ENCODE data around the gene BAHCC1. TPM values are rescaled to one million over a fixed set of nuclear protein-coding genes. Genes with fewer than 3 reads are reported as not detected.

BAHCC1 gene
- total and polyA plus RNA-seq, 9 of the 15 experiments (the other 6 are each of a cell fraction or from before 2014, with no cell fraction given): 0.14 to 26.9 (median 5.0) TPM

DNA sequence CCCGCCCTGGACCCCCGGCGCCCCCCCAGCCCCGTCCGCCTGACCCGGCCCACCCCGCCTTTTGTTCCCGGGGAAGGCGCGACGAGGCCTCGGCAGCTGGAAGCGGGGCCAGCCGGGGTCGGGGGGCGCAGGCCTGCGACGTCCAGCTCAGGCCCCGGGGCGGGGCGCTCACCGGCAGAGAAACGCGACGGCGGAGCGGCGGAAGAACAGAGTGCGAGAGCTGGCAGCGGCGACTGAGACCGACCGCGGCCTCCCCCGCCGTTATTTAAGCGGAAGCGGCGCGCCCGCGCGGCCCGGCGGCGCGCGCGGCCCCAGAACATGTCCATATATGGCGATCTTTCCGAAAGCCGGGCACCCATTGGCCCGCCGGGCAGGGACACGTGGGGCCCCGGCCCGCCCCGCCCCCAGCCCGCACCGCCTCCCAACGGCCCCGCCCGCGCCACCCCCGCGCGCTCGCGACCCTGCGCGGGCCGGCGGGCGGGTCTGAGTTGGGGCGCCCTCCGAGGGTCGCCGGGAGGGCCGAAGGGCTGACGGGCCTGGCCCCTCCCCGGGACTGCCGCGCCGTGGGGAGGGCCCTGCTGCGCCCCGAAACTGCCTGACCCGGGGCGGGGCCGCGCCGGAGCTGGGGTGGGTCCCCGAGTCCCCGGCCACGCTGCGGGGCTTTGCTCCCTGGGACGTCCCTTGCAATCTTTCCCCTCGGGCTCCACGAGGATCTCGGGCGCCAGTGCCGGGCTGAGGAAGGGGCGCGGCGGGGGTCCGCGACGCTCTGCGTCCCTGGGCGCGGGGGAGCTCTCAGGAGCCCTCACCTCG is 117.5 kb downstream of the BAHCC1 start, which contains the start of gene ACTG1 (continued):
- TF ChIP-seq, protein P1, sequence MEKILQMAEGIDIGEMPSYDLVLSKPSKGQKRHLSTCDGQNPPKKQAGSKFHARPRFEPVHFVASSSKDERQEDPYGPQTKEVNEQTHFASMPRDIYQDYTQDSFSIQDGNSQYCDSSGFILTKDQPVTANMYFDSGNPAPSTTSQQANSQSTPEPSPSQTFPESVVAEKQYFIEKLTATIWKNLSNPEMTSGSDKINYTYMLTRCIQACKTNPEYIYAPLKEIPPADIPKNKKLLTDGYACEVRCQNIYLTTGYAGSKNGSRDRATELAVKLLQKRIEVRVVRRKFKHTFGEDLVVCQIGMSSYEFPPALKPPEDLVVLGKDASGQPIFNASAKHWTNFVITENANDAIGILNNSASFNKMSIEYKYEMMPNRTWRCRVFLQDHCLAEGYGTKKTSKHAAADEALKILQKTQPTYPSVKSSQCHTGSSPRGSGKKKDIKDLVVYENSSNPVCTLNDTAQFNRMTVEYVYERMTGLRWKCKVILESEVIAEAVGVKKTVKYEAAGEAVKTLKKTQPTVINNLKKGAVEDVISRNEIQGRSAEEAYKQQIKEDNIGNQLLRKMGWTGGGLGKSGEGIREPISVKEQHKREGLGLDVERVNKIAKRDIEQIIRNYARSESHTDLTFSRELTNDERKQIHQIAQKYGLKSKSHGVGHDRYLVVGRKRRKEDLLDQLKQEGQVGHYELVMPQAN (IDR thresholded peaks at IDR 0.05; ENCODE audit: borderline replicate concordance): 0 out of 2 replicates have a peak, but pooled peaks have one; percentile 8
- TF ChIP-seq KDM2B (CRISPR knock-in tag; IDR thresholded peaks at IDR 0.05) (peak; percentile 94; the same call in 1 of the 2 replicates), TARDBP (IDR thresholded peaks at IDR 0.05) (peak; percentile 57; the same call in 1 of the 2 replicates), ETS2 (tag; IDR thresholded peaks at IDR 0.05; ENCODE audit: borderline replicate concordance, poor library complexity, severe bottlenecking) (no peak), RNF2 (IDR thresholded peaks at IDR 0.05) (0 out of 2 replicates have a peak, but pooled peaks have one; percentile 42), SMARCB1 (IDR thresholded peaks at IDR 0.05; ENCODE audit: insufficient read length, low read depth) (no peak), SPI1 (IDR thresholded peaks at IDR 0.05; ENCODE audit: borderline replicate concordance, low read depth, low read length) (no peak), POLR2AphosphoS5 (IDR thresholded peaks at IDR 0.05; ENCODE audit: control insufficient read depth, insufficient read depth, low read depth, low read length) (peak; percentile 95), POLR2B (IDR thresholded peaks at IDR 0.05; ENCODE audit: low read depth, partially characterized antibody) (peak; percentile 88), ILK (tag; IDR thresholded peaks at IDR 0.05; ENCODE audit: borderline replicate concordance, low read depth) (no peak), TCF7 (IDR thresholded peaks at IDR 0.05; ENCODE audit: borderline replicate concordance) (no peak)
- TF ChIP-seq, protein P2, sequence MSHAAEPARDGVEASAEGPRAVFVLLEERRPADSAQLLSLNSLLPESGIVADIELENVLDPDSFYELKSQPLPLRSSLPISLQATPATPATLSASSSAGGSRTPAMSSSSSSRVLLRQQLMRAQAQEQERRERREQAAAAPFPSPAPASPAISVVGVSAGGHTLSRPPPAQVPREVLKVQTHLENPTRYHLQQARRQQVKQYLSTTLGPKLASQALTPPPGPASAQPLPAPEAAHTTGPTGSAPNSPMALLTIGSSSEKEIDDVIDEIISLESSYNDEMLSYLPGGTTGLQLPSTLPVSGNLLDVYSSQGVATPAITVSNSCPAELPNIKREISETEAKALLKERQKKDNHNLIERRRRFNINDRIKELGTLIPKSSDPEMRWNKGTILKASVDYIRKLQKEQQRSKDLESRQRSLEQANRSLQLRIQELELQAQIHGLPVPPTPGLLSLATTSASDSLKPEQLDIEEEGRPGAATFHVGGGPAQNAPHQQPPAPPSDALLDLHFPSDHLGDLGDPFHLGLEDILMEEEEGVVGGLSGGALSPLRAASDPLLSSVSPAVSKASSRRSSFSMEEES (CRISPR knock-in tag; IDR thresholded peaks at IDR 0.05): no peak
- TF ChIP-seq, protein P3, sequence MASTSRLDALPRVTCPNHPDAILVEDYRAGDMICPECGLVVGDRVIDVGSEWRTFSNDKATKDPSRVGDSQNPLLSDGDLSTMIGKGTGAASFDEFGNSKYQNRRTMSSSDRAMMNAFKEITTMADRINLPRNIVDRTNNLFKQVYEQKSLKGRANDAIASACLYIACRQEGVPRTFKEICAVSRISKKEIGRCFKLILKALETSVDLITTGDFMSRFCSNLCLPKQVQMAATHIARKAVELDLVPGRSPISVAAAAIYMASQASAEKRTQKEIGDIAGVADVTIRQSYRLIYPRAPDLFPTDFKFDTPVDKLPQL (IDR thresholded peaks at IDR 0.05; ENCODE audit: extremely low read depth, insufficient read length): peak; percentile 80
- TF ChIP-seq, protein P4, sequence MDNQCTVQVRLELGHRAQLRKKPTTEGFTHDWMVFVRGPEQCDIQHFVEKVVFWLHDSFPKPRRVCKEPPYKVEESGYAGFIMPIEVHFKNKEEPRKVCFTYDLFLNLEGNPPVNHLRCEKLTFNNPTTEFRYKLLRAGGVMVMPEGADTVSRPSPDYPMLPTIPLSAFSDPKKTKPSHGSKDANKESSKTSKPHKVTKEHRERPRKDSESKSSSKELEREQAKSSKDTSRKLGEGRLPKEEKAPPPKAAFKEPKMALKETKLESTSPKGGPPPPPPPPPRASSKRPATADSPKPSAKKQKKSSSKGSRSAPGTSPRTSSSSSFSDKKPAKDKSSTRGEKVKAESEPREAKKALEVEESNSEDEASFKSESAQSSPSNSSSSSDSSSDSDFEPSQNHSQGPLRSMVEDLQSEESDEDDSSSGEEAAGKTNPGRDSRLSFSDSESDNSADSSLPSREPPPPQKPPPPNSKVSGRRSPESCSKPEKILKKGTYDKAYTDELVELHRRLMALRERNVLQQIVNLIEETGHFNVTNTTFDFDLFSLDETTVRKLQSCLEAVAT (IDR thresholded peaks at IDR 0.05): no peak; a peak in 2 of 4 replicates
- TF ChIP-seq, protein P5, sequence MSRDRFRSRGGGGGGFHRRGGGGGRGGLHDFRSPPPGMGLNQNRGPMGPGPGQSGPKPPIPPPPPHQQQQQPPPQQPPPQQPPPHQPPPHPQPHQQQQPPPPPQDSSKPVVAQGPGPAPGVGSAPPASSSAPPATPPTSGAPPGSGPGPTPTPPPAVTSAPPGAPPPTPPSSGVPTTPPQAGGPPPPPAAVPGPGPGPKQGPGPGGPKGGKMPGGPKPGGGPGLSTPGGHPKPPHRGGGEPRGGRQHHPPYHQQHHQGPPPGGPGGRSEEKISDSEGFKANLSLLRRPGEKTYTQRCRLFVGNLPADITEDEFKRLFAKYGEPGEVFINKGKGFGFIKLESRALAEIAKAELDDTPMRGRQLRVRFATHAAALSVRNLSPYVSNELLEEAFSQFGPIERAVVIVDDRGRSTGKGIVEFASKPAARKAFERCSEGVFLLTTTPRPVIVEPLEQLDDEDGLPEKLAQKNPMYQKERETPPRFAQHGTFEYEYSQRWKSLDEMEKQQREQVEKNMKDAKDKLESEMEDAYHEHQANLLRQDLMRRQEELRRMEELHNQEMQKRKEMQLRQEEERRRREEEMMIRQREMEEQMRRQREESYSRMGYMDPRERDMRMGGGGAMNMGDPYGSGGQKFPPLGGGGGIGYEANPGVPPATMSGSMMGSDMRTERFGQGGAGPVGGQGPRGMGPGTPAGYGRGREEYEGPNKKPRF (IDR thresholded peaks at IDR 0.05; ENCODE audit: low read depth, low read length): no peak
- TF ChIP-seq, protein P6, sequence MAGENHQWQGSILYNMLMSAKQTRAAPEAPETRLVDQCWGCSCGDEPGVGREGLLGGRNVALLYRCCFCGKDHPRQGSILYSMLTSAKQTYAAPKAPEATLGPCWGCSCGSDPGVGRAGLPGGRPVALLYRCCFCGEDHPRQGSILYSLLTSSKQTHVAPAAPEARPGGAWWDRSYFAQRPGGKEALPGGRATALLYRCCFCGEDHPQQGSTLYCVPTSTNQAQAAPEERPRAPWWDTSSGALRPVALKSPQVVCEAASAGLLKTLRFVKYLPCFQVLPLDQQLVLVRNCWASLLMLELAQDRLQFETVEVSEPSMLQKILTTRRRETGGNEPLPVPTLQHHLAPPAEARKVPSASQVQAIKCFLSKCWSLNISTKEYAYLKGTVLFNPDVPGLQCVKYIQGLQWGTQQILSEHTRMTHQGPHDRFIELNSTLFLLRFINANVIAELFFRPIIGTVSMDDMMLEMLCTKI (IDR thresholded peaks at IDR 0.05; ENCODE audit: partially characterized antibody): no peak
